Measurements from ENCODE around the gene DDRGK1. TPM values are rescaled to one million over a fixed set of nuclear protein-coding genes. Genes with fewer than 3 reads are reported as not detected.

Gene DDRGK1
- total RNA-seq, 1 experiment from 2014 or later = 72.0 TPM

- ChIA-PET POLR2A (ENCODE audit: low non-redundant PET) (no interaction called here), CTCF (no interaction called here)
- intact Hi-C loops (cut with micrococcal nuclease; ENCODE audit: unreplicated experiment) = no loop called here
- no peak for DNase-seq (ENCODE audit: low spot score)
- TF ChIP-seq EZH2 (IDR thresholded peaks at IDR 0.05; ENCODE audit: borderline replicate concordance, low read depth, low read length, poor library complexity, severe bottlenecking) (no peak), CTCF (conservative IDR thresholded peaks at IDR 0.05; ENCODE audit: low read depth, low read length) (no peak)
- Histone ChIP-seq H3K36me3 (ENCODE audit: insufficient read depth, low read length, poor library complexity, severe bottlenecking) (no peaks in the 10 kb centered on the region), H3K4me3 (ENCODE audit: low read depth, low read length, poor library complexity, severe bottlenecking) (no peak overlapping the region), H3K9me3 (ENCODE audit: low read depth, low read length, poor library complexity, severe bottlenecking) (no peaks in the 10 kb centered on the region), H3K27me3 (replicated peaks; ENCODE audit: insufficient read depth, low read depth, low read length, poor library complexity) (peaks cover 15% of the 10 kb centered on the region), H3K27ac (ENCODE audit: low read depth, low read length, poor library complexity, severe bottlenecking) (no peak overlapping the region), H3K4me1 (ENCODE audit: insufficient read depth, low read length, poor library complexity, severe bottlenecking) (peaks cover 13% of the 10 kb centered on the region)
- BruUV-seq (replicated peaks) = no TSS peak
These were observed 40.1 kb upstream of the DDRGK1 start for GRCh38 chr20:3244613-3245012.

GRCh38 chr20:3243718-3244358 lies 39.4 kb upstream of the DDRGK1 start:
- Histone ChIP-seq H3K4me1 (ENCODE audit: insufficient read depth, low read length, poor library complexity, severe bottlenecking) (peaks cover 13% of the 10 kb centered on the region), H3K27ac (ENCODE audit: low read depth, low read length, poor library complexity, severe bottlenecking) (no peak overlapping the region), H3K9me3 (ENCODE audit: low read depth, low read length, poor library complexity, severe bottlenecking) (no peaks in the 10 kb centered on the region), H3K27me3 (replicated peaks; ENCODE audit: insufficient read depth, low read depth, low read length, poor library complexity) (peaks cover 21% of the 10 kb centered on the region), H3K36me3 (ENCODE audit: insufficient read depth, low read length, poor library complexity, severe bottlenecking) (no peaks in the 10 kb centered on the region), H3K4me3 (ENCODE audit: low read depth, low read length, poor library complexity, severe bottlenecking) (no peak overlapping the region)
- intact Hi-C loops (cut with micrococcal nuclease; ENCODE audit: unreplicated experiment) = no loop called here
- no peak for TF ChIP-seq EZH2 (IDR thresholded peaks at IDR 0.05; ENCODE audit: borderline replicate concordance, low read depth, low read length, poor library complexity, severe bottlenecking)
- no peak for TF ChIP-seq CTCF (conservative IDR thresholded peaks at IDR 0.05; ENCODE audit: low read depth, low read length)
- POLR2A ChIA-PET (ENCODE audit: low non-redundant PET) = no interaction called here
- no peak for DNase-seq (ENCODE audit: low spot score)
- BruUV-seq (replicated peaks) = no TSS peak
- CTCF ChIA-PET = no interaction called here

- POLR2A ChIA-PET (ENCODE audit: low non-redundant PET) = interaction anchor here (0.6 kb wide), 1 partner anchor 333 kb away, joined by 9 read pairs; no protein-coding TSS in a partner anchor
- Histone ChIP-seq H3K4me3 (ENCODE audit: low read depth, low read length, poor library complexity, severe bottlenecking) (no peak overlapping the region), H3K27ac (ENCODE audit: low read depth, low read length, poor library complexity, severe bottlenecking) (no peak overlapping the region), H3K4me1 (ENCODE audit: insufficient read depth, low read length, poor library complexity, severe bottlenecking) (peaks cover 9% of the 10 kb centered on the region), H3K27me3 (replicated peaks; ENCODE audit: insufficient read depth, low read depth, low read length, poor library complexity) (peaks cover 37% of the 10 kb centered on the region), H3K9me3 (ENCODE audit: low read depth, low read length, poor library complexity, severe bottlenecking) (no peaks in the 10 kb centered on the region), H3K36me3 (ENCODE audit: insufficient read depth, low read length, poor library complexity, severe bottlenecking) (no peaks in the 10 kb centered on the region)
- CTCF ChIA-PET = interaction anchor here (0.7 kb wide), 1 partner anchor 326 kb away, joined by 4 read pairs; no protein-coding TSS in a partner anchor
- DNase-seq (ENCODE audit: low spot score) = no peak
- intact Hi-C loops (cut with micrococcal nuclease; ENCODE audit: unreplicated experiment) = no loop called here
- BruUV-seq (replicated peaks) = no TSS peak
- TF ChIP-seq EZH2 (IDR thresholded peaks at IDR 0.05; ENCODE audit: borderline replicate concordance, low read depth, low read length, poor library complexity, severe bottlenecking) = no peak
- no peak for TF ChIP-seq CTCF (conservative IDR thresholded peaks at IDR 0.05; ENCODE audit: low read depth, low read length)
These were observed 37.8 kb upstream of the DDRGK1 start for GRCh38 chr20:3242172-3242692.
